Left lobe of liver (tissue), 2 donors: ENCODE results near the gene SMAP2. TPM values are rescaled to one million over a fixed set of nuclear protein-coding genes. Genes with fewer than 3 reads are reported as not detected.
"Not testable (repeated sequence)": the region's sequence is repeated elsewhere in the genome, so short reads cannot be mapped to it uniquely, and the experiment has no call there.

Experiments used
- ATAC-seq: fragments of 200-7000 bp; cut with Tn5 transposase; one replicate; pipeline ENCODE4 v1.9.1; 2020; ENCODE audit warnings: mild to moderate bottlenecking, moderate library complexity
- DNase-seq: peaks from one replicate; pipeline ENCODE4 v3.0.0-alpha.2; 2020; ENCODE audit warnings: low spot score
- total RNA-seq: library from RNA; stranded (reverse); gene quantifications from one replicate; pipeline ENCODE4 v1.2.1, GENCODE V29; 2021
- donor health status: DM: no; HTN: no; CAD: no; lungs with moderate emphysema.
- donor health status: DM: no; HTN: yes; CAD: no.

SMAP2 gene
- 36.4 TPM for total RNA-seq

DNA sequence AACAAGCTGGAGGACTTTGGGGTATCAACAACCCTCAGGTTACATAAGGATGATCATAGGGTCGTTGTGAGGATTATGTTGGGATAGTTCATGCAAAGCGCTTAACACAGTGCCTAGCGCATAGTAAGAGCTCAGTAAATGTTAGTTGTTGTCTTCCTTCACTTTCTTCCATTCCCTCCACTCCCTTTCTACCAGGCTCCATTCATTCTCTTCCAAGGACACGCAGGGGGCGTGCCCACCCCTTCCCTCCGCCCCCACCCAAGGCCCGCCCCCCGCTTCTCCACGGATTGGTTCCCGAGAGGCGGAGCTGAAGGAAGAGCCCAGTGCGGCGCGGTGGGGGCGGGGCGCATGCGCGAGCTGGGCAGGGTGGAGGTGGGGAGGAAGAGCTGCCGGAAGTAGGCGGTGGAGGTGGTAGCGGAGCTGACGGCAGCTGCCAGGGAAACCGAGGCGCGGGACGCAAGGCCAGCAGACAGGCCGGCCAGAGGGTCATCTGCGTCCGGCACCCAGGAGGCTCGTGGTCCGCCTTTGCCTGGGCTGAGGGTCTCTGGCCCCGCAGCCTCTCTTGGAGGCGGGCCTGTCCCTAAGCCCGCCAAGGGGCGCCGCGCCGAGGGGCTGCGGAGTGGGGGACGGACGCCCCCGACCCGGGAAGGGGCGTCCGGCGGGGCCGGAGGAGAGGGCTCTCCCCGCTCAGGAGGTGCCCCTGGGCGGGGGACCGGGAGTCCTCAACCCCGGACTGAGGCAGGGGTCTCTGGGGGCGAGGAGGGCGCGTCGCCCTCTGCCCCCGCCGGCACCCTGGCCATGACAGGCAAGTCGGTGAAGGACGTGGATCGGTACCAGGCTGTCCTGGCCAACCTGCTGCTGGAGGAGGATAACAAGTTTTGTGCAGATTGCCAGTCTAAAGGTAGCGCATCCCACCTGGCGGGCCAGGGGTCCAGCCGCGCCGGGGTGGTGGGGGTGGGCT lies at the start of gene SMAP2:
SMAP2 (plus strand) TSS at position 405 of the 961 bp plus-strand sequence; CDS start at position 799, 394 bp downstream.
- DNase-seq (peak; percentile 98), ATAC-seq (peak; percentile 93)

DNA sequence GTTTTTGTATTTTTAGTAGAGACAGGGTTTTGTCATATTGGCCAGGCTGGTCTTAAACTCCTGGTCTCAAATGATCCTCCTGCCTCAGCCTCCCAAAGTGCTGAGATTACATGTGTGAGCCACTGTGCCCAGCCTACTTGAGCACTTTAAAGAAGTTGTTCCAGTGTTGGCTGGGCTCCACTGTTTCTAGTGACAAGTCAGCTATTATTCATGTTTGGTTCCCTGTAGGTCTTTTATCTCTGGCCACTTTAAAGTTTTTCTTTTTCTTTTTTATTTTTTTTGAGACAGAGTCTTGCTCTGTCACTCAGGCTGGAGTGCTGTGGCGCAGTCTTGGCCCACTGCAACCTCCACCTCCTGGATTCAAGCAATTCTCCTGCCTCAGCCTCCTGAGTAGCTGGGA lies 42.1 kb upstream of the SMAP2 start:
- not testable (repeated sequence) for DNase-seq, ATAC-seq

DNA sequence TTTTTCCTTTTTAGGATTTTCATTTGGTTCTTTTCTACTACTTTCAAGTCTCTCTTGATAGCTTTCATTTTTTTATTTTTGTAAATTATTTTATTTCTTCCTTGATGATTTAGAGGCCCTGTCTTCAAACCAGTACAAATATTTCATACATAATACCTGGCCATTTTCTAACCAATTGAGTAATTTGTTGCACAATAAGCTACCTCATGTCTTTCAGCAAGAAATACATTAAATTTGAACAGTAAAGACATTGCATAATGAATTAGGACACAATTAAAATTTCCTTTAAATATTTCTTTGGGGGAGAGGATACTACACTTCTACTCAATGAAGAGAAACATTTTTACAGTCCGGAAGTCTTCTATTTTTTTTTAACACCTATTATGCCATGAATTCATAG lies 40.8 kb upstream of the SMAP2 start:
- DNase-seq (no peak), ATAC-seq (no peak)

DNA sequence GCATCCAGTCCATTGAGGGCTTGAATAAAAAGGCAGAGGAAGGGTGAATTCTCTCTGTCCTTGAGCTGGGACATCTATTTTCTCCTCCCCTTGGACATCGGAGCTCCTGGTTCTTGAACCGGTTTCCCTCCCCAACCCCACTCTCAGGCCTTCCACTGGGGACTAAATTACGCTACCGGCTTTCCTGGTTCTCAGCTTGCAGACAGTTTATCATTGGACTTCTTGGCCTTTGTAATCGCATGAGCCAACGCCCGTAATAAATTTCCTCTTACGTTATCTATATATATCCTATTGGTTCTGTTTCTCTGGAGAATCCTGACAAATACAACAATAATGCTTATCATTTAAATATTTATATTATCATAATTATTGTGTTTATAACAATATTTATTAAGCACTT lies 36.1 kb upstream of the SMAP2 start:
- ATAC-seq (no peak), DNase-seq (no peak)

DNA sequence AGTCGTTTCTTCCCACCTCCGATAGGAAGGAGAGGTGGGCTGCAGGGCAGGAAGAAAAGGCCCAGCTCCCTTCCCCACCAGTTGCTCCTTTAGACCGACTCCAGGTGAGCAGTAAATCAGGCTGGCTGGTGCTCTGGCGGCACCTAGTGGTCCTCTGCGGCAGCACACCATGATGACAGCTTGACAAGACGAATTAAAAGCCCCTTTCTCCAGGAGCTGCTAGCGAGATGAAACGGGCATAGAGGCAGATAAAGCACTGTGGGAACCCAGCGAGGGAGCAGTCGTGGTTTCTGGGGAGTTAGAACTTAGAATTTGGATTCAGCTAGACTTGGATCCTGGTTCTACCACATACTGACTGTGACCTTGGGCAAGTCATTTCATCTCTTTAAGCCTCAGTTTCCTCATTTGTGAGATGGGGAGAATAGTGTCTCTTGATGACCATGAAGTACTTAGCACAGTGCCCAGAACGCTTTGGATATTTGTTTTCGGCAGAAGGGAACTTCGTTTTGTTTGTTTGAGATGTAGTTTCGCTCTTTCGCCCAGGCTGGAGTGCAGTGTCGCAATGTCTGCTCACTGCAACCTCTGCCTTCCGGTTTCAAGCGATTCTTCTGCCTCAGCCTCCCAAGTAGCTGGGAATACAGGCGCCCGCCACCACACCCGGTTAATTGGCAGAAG lies 34.6 kb upstream of the SMAP2 start:
- DNase-seq (peak; percentile 84), ATAC-seq (peak; percentile 94)

DNA sequence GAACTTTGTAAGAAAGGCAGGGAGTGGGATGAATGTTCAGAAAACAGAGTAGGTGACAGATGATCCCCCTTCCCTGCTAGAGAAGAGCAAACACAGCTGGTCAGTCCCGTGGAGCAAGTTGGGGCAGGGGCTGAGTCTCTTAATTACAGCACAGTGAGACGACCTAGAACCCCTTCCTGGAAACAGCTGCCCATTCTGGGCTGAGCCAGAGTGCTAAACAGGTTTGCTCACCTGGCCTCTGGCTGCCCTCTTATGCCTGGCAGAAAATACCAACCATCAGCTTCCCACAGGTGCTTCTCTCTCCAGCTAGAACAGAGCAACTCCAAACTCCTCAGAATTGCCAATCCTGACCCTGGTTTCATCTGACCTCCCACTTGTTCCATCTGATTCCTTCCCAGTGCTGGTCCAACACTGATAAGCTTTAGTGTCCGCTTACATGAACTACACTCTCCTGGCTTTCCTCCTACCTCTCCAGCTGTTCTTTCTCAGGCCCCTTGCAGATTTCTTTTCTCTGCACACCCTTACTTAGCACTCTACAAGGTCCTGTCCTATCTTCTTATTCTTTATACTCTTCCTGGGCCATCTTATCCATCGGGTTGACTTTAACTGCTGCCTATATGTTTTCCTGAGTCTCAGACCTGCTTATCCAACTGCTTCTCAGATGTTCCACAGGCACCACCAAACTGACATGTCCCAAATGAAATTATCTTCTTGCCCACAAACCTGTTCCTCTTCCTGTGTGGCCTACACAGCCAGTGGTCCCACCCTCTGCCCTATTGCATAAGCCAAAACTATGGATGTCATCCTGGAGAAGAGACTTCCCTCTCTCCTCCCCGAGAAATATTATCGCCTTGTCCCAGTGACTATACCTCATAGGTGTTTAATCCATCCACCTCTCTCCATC lies 33.9 kb upstream of the SMAP2 start:
- ATAC-seq (peak; percentile 13), DNase-seq (no peak)

DNA sequence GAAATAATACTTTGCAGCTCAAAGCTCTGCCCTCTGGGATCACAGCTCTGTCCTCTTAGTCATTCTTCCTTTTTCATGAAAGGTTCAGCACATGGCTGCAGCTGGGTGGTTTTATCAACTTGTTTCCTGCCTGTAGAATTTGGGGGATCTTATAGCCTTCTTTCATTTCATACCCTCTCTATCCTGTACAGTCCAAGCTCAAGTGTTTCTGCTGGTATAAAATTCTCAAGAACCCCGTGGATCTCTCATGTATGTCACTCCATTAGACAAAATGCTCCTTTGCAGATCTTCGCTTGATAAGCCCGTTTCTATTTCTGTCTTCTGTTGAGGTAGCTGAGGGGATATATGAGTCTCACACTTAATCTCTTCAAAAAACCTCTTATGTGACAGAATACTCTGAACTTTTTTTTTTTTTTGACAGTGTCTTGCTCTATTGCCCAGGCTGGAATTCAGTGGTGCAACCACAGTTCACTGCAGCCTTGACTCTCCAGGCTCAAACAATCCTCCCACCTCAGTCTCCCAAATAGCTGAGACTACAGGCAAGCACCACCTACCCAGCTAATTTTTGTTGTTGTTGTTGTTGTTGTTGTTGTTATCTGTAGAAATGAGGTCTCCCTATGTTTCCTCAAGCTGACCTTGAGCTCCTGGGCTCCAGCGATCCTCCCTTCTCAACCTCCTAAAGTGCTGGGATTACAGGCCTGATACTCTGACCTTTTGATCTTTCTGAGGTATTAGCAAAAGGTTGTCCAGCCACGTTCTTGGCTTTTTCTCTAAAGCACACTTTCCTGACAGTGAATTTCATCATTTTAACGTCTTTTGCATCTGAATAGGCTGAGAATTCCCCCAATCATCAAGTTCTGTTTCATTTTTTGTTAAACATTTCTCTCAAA lies 31.8 kb upstream of the SMAP2 start:
- ATAC-seq (peak; percentile 52), DNase-seq (no peak)

DNA sequence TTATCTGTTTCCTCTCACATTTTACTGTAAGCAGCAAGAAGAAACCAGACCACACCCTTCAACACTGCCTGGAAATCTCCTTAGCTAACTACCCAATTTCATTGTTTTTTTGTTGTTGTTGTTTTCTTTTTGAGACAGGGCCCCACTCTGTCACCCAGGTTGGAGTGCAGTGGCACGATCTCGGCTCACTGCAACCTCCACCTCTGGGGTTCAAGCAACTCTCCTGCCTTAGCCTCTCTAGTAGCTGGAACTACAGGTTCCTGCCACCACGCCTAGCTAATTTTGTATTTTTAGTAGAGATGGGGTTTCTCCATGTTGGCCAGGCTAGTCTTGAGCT lies 31.2 kb upstream of the SMAP2 start:
- not testable (repeated sequence) for ATAC-seq, DNase-seq

DNA sequence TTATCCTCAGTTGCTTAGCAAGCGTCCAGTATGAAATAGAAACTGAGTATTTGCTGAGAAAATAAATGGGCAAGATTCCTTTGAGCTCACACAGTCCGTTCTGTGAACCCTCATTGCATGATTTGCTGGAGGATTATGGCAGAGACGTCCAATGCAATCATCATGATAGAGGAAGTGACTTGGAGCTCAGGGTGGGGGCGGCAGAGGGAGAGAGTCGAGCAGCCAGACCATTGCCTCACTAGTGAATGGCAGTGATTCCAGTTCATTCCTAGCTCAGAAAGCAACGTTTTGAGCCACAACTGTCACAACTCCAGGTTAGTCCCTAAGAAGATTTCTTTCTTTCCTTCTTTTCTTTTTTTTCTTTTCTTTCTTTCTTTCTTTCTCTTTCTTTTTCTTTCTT lies 28.9 kb upstream of the SMAP2 start:
- ATAC-seq = peak; percentile 83
- peak; percentile 55 for DNase-seq

DNA sequence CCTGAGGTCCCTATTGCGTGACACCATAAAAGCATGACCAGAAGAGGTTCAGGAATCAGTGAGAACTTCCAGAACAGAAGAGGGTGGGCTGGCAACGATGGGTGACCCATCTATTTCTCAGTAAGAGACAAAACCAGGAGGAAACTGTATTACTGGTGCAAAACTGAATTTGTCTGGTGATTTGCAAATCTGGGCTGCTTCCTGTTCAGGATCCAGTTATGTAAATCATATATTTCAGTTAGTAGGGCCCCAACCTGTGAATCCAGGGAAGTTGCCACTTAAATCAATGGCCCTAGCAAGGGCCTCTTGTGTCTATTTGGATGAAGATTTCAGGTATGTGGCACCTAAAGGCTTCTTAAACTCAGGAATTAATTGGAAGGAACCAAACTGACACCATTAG lies 23.1 kb upstream of the SMAP2 start:
- ATAC-seq (no peak), DNase-seq (no peak)

DNA sequence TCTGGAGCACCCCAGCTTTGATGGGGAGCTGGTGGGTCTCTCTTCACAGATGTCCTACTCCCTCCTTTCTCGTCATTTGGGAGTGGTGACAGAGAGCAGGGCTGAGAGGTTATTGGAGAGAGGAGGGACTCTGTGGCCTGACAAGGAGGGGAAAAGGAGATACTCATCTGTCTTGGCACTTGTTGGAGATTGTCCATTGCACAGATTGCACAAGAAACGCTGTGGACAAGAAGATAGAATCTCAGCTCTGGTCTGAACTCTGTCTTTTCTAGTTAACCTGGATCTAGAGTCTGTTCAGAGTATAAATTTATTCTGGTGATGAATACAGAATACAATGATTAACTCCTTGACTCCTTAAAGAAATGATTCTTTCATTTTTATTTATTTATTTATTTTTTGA lies 22.4 kb upstream of the SMAP2 start:
- DNase-seq (no peak), ATAC-seq (no peak)

DNA sequence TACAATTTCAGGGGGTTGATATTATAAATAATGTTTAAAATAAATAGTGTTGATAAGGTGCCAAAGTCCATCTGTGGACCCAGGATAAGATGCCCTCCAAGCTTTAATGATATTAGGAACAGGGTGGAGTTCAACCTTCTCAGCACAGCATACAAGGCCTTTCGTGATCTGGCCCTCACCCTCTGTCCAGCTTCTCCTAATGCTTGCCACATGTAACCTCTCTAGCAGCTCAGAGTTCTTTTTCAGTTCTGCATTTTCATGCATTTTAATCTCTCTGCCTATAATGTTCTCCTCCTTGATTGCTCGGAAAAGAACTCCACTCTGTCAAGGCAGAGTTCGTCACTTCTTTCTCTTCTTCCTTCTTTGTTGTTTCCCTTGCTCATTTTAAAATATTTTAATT lies 21.4 kb upstream of the SMAP2 start:
- DNase-seq (no peak), ATAC-seq (peak; percentile 40)

DNA sequence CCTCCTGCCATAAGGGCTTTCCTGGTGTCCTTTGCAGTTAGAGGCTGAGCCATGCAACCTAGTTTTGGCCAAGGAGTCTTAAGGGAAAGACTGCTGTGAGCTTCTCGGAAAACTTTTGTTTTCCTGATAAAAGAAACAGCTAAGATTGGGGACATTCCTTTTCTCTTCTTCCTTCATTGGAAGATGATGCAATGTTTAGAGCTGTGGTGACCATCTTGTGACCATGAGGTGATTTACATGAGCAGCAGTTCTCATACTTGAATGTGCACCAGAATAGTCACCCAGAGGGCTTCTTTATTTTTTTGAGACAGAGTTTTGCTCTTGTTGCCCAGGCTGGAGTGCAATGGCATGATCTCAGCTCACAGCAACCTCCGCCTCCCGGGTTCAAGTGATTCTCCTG lies 20.4 kb upstream of the SMAP2 start:
- no peak for DNase-seq
- no peak for ATAC-seq

DNA sequence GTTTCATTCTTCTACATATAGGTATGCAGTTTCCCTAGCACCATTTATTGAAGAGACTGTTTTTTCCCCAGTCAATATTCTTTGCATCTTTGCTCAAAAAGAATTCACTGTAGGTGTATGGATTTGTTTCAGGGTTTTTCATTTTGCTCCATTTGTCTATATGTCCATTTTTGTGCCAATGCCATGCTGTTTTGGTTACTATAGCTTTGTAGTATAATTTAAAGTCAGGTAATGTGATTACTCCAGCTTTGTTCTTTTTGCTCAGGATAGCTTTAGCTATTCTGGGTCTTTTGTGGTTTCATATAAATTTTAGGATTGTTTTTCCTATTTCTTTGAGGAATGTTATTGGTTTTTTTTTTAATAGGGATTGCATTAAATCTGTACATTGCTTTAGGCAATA lies 15.9 kb upstream of the SMAP2 start:
- ATAC-seq (no peak), DNase-seq (no peak)

DNA sequence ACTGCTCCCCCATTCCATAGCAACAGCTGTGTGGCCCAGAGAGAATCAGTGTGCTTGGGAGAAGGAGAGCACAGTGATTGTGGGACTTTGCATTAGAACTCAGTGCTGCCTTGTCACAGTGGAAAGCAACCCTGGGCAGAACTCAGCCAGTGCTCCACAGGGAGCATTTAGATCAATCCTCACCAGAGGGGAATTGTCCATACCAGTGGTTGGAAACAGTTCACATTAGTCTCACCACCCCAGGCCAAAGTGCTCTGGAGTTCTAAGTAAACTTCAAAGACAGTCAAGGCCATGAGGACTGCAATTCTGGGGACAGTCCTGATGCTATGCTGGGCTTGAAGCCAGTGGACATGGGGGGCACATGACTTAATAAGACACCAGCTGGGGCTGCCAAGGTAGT lies 12.9 kb upstream of the SMAP2 start:
- DNase-seq (no peak), ATAC-seq (no peak)

DNA sequence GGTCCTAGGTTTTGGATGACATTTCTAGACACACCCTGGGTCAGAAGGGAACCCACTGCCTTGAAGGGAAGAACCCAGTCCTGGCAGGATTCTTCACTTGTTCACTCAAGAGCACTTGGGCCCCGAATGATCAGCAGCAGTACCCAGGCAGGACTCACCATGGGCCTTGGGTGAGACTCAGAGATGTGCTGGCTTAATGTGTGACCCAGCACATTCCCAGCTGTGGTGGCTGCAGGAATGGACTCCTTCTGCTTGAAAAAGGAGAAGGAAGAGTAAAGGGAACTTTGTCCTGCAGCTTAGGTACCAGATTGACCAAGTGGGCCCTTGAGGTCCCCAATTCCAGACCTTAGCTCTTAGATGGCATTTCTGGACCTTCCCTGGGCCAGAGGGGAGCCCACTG lies 12.3 kb upstream of the SMAP2 start:
- no peak for ATAC-seq

DNA sequence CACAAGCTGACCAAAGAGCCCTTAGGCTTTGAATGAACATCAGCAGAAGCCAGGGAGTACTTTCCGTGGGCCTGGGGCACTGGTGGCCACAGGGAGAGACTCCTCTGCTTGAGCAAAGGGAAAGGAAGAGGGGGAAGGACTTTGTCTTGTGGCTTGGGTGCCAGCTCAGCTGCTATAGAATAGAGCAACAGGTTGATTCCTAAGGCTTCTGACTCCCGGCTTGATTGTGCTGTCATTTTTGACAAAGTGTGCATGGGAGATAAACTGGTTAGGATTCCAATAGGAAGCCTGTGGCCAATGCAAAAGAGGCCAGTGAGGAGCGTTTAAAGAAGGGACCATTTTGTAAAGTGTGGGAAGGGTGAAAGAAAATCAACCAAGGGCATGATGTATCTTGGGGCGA lies 11.9 kb upstream of the SMAP2 start:
- ATAC-seq = no peak

More for the DNA sequence above, 12.3 kb upstream of the SMAP2 start:
- DNase-seq = no peak

DNA sequence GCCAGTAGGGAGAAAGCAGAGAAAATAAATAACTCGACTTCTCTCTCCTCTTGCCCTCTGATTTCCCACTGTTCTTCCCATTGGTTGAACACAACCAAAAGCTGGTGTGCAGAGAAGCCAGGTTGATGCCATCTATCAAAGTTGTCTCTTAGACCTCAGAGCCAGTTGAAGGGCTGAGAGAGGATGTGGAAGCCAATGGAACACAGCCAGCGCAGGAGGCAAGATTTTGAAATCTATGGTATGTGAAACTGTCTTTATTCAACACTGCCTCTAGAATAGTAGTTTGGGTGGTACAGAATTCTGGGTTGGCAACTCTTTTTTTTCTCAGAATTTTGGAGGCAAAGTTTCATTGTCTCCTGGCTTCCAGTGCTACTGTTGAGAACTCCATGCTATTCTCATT lies 11.3 kb upstream of the SMAP2 start:
- no peak for ATAC-seq
- no peak for DNase-seq

More for the DNA sequence above, 11.9 kb upstream of the SMAP2 start:
- no peak for DNase-seq

DNA sequence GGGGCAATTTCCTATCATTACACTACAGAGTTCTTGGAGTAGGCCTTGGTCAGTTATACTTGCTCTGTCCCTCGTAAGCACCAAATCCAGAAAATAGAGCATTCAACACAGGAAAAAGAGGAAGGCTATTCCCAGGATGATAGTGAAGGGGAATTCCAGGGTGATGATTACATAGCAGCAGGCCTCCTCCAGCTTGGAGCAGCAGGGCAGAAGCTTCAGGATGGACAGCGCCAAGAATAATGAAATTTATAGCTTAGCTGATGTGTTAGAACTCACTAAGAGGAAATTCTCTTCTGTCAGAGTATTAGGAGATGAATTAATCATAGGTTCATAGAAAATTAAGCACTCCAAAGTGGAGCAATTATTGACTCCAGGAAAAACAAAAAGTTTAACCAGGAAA lies 10.8 kb upstream of the SMAP2 start:
- ATAC-seq = no peak
- DNase-seq = no peak

DNA sequence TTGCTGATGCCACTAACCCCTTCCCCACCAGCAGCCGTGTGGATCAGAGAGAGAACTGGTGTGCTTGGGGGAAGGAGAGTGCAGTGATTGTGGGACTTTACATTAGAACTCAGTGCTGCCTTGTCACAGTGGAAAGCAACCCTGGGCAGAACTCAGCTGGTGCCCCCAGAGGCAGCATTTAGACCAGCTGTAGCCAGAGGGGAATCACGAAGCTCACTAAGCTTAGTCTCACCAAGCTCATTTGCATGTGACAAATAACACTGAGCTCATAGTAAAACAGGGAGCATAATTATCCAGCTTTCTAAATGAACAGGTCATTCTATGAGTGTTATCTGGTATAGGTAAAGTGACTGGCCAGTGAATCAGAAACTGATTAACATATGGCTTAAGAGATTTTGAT lies 9.8 kb upstream of the SMAP2 start:
- no peak for DNase-seq
- ATAC-seq = no peak
